G401.6 (cell line): Measurements from ENCODE around the gene SELE.
A peak's percentile ranks its signal among the peaks of the same experiment; 100 is the strongest.
"Not testable (repeated sequence)": the region's sequence is repeated elsewhere in the genome, so short reads cannot be mapped to it uniquely, and the experiment has no call there.

Experiments used
- FAIRE-seq: peaks from 2 replicates; lab custom pipeline; 2012; peaks lifted over from hg19 to GRCh38; lab: Jason Lieb, UNC

SELE gene

DNA sequence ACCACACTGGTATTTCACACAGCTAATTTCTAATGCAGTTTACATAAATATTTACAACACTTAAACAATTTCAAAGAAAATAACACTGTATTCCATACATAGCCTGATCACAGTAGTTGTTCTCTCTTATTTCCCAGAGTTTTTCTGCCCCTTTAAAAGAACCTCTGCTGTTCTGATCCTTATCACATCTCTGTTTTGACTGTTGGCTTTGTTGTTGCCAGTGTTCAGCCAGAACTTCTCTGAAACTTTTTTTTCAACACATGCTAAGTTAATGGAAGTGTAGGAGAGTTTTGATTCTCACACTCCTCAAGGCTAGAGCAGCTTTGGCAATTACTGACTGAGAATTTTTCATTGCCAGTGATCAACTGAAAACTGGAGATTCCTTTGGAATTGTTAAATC is 11.1 kb downstream of the SELE start:
- no peak for FAIRE-seq

GRCh38 chr1:169715100-169715499 is 18.8 kb downstream of the SELE start:
- not testable (repeated sequence) for FAIRE-seq

DNA sequence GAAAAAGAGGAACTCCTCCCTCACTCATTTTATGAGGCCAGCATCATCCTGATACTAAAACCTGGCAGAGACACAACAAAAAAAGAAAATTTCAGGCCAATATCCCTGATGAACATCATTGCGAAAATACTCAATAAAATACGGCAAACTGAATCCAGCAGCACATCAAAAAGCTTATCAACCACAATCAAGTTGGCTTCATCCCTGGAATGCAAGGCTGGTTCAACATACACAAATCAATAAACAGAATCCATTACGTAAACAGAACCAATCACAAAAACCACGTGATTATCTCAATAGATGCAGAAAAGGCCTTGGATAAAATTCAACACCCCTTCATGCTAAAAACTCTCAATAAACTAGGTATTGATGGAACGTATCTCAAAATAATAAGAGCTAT is 20.8 kb downstream of the SELE start:
- not testable (repeated sequence) for FAIRE-seq

DNA sequence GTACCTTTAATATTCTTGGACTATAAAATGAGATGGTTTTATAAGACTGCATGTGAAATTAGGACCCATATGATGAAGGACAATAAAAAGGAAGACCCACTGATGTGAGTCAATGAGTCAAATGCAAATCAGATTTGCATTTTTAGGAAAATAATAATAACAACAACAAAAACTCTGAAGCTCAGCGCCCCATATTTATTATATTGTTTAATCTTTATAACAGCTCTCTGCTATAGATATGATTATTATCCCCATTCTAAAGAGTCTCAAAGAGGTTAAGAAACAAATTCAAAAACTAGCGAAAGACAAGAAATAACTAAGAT is 21.6 kb downstream of the SELE start:
- FAIRE-seq, result no peak

GRCh38 chr1:169711469-169712308 is 22.2 kb downstream of the SELE start, which contains the start of gene SELL:
SELL (minus strand) TSS chr1:169711620; CDS start chr1:169711498, 122 bp downstream.
- peak; percentile 25 for FAIRE-seq

DNA sequence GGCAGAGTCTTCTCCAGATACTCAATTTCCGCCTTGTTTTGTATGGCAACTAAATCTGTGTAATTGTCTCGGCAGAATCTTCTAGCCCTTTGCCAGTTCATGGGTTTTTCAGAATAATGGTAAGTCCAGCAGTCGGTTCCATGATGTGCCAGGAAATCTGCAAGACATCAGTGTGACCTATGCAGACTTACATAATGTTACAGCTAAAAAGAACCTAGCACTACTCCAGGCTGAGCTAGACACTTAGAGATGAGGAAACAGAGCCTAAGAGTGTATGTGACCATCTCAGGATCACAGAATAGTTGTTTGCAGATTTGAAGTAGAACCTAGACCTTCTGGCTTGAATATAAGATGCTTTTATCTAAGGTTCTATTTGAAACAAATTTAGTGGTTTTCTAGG is 25.2 kb downstream of the SELE start:
- FAIRE-seq, result no peak

GRCh38 chr1:169707912-169708604 is 25.8 kb downstream of the SELE start:
- no peak for FAIRE-seq

DNA sequence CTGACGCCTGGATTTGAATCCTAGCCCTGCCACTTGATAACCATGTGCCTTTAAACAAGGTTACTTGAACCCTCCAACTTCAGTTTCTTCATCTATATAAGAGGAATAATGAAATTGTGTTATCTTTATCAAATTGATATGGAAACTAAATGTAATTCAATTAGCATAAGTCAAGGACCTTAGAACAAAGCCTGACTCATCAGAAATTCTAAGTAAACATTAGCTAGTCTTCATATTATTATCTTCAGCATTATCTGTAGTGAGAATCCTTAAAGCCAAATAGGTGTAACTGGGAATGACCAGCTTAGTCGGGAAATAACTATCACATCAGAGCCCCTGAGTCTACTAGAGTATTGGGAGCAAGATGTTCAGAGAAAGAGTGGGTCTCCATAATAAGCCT is 29.1 kb downstream of the SELE start:
- FAIRE-seq, result no peak

DNA sequence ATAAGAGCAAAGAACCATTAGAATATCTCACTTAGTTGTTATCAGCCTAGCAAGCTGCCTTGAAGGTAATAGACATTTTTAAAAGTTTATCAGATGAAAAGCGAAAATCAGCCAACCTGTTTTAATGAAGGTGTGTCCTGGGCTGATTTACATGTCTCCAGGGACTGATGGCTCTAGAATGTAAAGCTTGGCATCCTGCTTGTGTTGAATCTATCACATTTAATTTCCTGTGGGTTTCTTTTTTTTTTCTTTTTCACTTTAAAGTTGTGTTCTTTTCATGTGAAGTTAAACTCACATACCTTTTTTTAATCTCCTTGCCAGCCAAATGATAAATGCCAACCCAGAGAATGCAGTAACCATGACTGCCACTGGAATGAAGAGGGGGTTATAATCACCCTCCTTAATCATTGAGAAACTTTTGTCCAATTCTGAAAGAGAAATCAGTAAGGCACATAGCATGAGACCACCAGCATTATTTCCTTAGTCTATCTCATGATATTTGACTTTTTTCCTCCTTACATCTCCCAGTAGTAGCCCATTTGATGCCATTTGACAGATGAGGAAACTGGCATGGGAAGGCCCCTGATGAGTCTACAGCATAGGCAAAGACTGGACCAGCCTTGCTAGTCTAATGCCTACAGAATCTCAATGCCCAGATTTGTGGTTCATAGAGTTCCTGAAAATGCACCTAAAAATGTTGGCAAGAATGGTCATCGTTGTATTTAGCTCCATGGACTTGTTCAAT is 32.4 kb downstream of the SELE start:
- FAIRE-seq, result no peak

- FAIRE-seq, result no peak
These were observed 34.2 kb downstream of the SELE start for GRCh38 chr1:169699707-169700106.

DNA sequence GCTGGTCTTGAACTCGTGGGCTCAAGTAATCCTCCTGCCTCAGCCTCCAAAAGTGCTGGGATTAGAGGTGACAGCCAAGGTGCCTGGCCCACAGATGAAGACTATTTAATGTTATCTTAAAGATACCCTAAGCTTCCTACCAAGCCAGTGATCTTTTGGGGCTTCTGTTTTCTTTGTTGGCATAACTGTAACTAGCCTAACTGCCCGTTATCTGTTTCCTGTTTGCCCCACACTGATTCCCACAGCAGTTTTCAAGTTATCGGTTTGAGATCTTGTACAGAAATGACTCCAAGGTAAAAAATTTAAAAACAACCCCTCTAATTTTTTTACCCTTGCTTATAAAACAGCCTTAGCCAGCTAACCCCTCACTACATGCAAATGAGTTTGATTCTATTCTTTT is 34.9 kb downstream of the SELE start:
- FAIRE-seq, result no peak

- no peak for FAIRE-seq
These were observed 36.1 kb downstream of the SELE start for GRCh38 chr1:169697755-169698154.

GRCh38 chr1:169696273-169697100 is 37.4 kb downstream of the SELE start:
- no peak for FAIRE-seq

DNA sequence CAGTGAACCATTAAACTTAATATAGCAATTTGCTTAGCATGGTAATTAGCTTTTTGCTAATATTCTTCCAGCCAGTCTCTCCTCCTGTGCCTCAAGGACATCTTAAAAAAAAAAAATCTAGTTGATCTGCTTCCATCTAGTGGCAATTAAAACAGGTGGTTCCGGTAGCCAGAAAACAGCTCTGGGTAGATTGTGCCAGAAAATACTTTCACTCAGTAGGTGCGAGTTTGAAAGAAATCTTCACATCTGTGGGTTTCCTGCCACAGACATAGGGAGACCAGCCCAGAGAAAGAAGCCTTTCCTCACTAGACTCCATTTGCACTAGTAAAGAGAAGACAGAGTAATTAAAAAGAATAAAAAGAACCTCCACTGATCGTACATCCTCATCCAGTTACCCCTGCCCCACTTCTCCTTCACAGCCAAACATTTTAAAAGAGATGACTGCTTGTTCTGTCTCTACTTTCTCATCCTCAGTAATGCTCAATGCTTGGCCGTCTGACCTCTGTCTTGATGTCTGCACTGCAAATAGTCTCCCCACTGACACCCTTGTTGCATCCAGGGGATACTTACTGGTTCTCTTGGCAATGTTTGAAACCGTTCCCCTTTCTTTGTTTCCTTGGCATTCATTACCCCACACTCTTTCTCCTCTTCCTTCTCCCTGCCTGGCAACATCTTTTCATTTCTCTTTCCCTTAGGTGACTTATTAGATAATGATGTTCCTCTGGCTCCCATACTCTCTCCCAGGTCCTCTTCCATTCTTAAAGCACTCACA is 39.4 kb downstream of the SELE start:
- FAIRE-seq, result no peak

DNA sequence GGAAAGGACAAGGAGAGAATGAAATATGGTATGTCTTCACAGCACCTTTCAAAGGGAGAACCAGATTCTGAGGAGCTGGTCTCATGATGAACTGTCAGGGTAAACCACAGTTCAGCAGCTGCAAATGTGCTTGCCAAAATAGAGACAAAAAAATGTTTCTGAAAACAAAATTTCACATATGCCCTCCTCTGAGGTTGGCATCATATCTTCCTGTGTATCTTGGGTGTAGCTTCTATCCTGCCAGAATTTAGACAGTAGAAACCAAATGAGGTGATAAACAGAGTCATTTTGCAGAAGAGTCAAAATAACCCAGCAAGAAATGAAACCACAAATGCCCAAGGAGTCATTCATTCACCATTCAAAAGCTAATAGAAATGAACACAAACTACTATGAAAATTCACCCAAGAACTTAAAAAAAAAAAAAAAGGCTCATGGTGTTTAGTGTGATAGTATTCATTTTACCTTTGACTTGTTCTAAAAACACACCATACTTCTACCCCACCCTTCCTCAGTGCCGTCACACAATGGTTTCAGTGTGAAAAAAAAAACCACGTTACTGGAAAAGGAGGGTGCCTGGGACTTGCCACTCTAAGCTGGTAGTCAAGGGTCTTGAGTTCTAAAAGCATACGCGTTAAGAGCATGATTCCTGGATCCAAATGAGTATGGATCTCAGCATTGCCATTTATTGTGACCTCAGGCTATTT is 41.0 kb downstream of the SELE start:
- no peak for FAIRE-seq

DNA sequence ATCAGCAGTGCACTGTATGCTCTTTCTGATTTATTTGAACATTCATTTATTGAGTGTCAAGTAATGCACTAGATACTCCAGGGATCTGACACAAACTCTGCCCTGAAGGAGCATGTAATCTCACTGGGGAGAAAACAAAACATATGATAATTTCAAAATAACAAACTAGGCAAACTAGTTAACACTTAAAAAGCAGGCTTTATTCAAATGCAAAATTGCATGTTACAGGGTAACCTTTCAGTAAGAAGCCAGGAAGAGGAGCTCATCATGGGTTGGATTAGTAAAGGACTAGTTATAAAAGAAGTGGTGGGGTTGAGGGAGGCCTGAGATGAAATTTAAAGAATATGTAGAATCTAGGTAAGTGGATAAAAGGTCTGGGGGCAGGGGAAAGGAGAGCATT is 43.4 kb downstream of the SELE start:
- FAIRE-seq, result no peak

DNA sequence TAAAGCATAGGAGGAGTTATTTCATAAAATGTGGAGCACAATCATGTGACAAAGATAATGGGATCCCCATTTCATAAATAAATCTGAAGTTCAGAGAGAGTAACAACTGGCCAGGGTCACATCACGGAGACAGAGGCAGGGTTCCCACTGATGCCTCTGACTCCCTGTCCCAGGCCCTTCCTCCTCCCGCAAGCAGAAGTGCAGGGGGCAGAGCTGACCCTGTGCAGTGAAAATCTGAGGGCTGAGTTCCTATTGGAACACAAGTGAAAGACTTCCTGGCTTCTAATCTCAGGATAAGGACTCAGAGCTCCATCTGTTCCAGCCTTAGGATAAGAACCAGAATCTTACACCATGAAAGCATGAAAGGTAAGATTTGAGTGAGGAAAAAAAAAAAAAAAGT is 44.5 kb downstream of the SELE start:
- FAIRE-seq, result no peak

DNA sequence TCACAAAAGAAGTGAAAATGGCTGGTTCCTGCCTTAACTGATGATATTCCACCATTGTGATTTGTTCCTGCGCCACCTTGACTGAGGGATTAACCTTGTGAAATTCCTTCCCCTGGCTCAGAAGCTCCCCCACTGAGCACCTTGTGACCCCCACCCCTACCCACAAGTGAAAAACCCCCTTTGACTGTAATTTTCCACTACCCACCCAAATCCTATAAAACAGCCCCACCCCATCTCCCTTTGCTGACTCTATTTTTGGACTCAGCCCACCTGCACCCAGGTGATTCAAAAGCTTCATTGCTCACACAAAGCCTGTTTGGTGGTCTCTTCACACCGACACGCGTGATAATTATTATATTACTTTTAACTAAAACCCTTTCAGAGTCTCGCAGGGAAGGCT is 45.5 kb downstream of the SELE start:
- FAIRE-seq, result not testable (repeated sequence)

- FAIRE-seq, result no peak
These were observed 50.2 kb downstream of the SELE start for GRCh38 chr1:169683661-169684060.

- not testable (repeated sequence) for FAIRE-seq
These were observed 50.7 kb downstream of the SELE start for GRCh38 chr1:169683168-169683567.

DNA sequence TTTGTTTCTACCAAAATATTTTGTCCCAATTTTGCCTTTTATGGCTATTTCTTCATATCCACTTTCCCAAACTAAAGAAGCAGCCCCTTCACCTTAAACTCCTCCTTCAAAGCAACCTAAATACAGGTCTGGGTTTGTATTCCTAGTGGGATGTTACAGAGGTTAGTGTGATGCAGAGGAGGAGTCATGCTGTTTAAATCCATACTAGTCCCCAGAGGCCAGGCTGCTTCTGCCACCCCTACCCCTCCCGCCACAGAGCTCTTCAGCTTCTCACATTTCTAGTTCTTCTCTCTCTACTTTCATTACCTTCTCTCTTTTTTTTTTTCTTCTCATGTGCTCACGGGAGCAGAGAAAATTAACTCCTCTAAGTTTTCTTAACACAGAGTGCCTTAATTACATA is 51.8 kb downstream of the SELE start:
- no peak for FAIRE-seq
